BE2C (cell line): ENCODE results near the gene ARHGEF1.

Experiments used
- DNase-seq: peaks from one replicate; pipeline ENCODE4 v3.0.0-alpha.2; 2020
- H3K27me3 ChIP-seq: fragments of 250-450 bp; sonication (Bioruptor Pico); 2 replicates; pipeline ENCODE4 v1.5.1; 2020; ENCODE audit warnings: mild to moderate bottlenecking
- H3K36me3 ChIP-seq: fragments of 250-450 bp; sonication (Bioruptor Pico); 2 replicates; pipeline ENCODE4 v1.5.1; 2020; ENCODE audit warnings: mild to moderate bottlenecking
- H3K4me1 ChIP-seq: fragments of 250-450 bp; sonication (Bioruptor Pico); 2 replicates; pipeline ENCODE4 v1.5.1; 2020
- H3K4me3 ChIP-seq: 2 replicates; pipeline ENCODE4 v1.5.1; 2011; ENCODE audit warnings: low read depth, low read length
- H3K9me3 ChIP-seq: fragments of 250-450 bp; sonication (Bioruptor Pico); 2 replicates; pipeline ENCODE4 v1.5.1; 2020
- TF ChIP-seq, protein P1 (sequence below): IDR thresholded peaks from 2 replicates; pipeline ENCODE4 v1.5.1; 2012; ENCODE audit warnings: mild to moderate bottlenecking, low read depth, low read length

ARHGEF1 gene

DNA sequence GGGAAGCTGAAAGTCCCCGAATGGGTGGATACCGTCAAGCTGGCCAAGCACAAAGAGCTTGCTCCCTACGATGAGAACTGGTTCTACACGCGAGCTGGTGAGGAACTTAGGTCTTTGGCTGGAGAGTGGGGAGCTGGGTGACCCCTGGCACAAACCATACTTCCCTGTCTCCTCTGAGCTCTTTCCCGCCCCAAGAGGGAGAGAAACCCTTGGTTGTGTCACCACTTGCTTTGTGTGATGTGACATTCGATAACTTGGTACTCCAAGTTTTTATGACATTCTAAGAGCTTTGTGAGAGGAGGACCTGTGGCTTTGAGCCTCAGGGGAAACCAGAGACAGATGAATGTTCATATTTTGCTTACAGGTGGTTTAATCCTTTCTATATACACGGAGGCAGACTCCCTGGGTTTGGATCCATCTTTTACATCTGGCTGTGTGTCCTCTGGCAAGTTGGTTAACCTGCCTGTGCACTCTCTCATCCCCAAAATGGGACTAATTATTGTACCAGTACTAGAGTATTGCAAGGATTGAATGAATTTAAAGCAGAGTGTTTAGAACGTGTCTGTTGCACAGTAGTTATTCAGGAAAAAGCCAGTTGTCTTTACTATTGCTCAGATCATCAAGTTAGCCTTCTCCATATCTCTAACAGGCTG lies 21.7 kb upstream of the ARHGEF1 start:
- Histone ChIP-seq H3K4me3 (peak overlapping the region; percentile 91), H3K36me3 (peaks cover 60% of the 10 kb centered on the region), H3K9me3 (no peaks in the 10 kb centered on the region), H3K4me1 (no peaks in the 10 kb centered on the region; the same call in 1 of the 2 replicates), H3K27me3 (peaks cover 19% of the 10 kb centered on the region)
- TF ChIP-seq, protein P1, sequence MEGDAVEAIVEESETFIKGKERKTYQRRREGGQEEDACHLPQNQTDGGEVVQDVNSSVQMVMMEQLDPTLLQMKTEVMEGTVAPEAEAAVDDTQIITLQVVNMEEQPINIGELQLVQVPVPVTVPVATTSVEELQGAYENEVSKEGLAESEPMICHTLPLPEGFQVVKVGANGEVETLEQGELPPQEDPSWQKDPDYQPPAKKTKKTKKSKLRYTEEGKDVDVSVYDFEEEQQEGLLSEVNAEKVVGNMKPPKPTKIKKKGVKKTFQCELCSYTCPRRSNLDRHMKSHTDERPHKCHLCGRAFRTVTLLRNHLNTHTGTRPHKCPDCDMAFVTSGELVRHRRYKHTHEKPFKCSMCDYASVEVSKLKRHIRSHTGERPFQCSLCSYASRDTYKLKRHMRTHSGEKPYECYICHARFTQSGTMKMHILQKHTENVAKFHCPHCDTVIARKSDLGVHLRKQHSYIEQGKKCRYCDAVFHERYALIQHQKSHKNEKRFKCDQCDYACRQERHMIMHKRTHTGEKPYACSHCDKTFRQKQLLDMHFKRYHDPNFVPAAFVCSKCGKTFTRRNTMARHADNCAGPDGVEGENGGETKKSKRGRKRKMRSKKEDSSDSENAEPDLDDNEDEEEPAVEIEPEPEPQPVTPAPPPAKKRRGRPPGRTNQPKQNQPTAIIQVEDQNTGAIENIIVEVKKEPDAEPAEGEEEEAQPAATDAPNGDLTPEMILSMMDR: no peak
- no peak for DNase-seq

DNA sequence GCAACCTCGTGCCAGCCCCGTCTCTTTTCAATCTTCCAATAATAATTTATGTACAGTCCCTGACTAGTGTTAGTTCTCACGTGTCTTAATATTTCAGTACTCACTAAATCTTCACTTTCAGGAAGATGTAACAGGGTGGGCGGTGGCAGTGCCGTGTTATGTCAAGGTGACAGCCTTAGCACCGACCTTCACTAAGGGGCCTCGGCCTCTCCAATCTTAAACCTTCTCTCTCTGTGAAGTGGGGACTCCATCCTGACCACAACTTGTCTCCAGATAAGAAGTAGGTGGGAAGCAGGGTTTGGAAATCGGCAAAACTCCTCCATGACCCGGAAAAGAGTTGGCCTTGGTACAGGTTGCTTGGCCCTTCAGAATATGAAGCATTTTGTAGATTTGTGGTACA lies 21.1 kb upstream of the ARHGEF1 start:
- H3K9me3 ChIP-seq: no peaks in the 10 kb centered on the region
- DNase-seq: no peak
- TF ChIP-seq, protein P1: no peak
- peak overlapping the region; percentile 91 for H3K4me3 ChIP-seq
- H3K4me1 ChIP-seq: no peaks in the 10 kb centered on the region; the same call in 1 of the 2 replicates
- peaks cover 13% of the 10 kb centered on the region for H3K27me3 ChIP-seq
- H3K36me3 ChIP-seq: peaks cover 66% of the 10 kb centered on the region

DNA sequence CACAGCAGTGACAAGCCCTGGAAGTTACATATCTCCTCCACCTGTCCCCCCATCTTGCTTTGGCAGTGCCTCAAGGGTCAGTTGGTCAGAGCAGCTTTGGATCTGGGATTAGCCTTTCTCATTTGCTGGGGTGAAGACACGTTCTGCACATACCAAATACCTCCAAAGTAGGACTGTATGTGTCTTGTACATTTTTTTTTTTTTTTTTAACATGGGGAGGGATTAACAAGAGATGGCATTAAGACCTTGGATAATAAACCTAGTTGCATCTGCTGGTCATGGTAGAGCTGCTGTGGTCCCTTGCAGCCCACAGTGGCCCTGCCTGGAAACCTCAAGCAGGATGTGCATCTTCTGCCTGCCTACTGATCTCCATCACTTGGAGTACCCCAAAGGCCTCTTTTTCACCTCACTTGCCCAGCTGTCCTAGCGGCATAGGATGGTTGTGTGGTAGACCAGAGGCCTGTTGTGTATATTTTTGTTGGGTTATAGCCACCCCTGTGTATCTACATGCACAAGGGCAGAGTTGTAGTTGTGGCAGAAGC lies 20.5 kb upstream of the ARHGEF1 start:
- Histone ChIP-seq H3K27me3 (peaks cover 6% of the 10 kb centered on the region), H3K4me3 (peak overlapping the region; percentile 91), H3K4me1 (no peaks in the 10 kb centered on the region; the same call in 1 of the 2 replicates), H3K9me3 (no peaks in the 10 kb centered on the region), H3K36me3 (peaks cover 73% of the 10 kb centered on the region)
- TF ChIP-seq, protein P1: no peak
- DNase-seq: no peak

DNA sequence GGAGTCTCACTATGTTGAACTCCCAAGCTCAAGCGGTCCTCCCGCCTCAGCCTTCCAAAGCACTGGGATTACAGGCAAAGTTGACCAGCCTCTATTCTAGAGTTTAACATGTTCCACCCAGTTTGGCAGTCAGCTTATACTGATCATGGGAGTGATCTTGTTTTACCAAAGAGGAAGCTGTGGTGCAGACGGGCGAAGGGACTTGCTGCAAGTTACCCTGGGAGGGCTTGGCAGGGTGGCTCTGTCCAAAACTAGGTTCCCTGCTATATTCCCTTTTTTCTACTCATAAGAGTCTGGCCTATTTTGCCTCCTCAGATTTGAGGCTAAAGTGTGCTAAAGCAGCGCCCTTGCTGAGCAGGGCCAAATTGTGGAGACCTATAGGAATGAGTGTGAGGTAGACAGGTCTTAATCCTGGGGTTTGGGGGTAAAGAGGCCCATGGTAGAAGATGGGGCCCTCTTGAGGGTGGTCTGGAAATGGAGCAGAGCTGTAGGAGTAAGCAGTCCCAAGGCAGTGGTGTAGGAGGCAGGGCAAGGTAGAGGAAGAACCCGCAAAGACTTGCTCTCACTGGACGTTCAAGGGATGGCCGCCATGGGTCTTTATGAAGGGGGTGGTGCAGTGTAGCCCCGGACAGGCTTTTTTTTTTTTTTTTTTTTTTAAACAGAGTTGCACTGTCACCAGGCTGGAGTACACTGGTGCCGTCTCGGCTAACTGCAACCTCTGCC lies 19.6 kb upstream of the ARHGEF1 start:
- H3K36me3 ChIP-seq: peaks cover 82% of the 10 kb centered on the region

DNA sequence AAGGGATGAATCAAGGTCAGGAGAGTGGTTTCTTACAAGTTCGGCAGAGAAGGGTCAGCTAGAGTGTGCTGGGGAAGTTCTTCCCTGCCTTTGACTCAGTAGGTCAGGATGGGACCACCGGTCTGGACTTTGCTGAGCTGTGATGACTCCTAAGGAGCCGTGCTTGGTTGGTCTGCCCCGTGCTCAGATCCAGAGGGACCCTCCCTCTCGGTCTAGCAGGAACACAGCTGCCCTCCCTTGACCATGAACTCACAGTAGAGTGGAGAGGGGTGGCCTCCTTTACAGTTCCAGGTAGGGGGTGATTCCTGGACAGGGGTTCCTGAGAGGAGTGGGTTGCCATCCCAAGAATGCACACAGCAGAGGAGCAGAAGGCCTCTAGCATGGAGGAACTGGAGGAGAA lies 18.6 kb upstream of the ARHGEF1 start:
- Histone ChIP-seq H3K9me3 (no peaks in the 10 kb centered on the region), H3K4me1 (no peaks in the 10 kb centered on the region; the same call in 1 of the 2 replicates), H3K27me3 (no peaks in the 10 kb centered on the region), H3K36me3 (peaks cover 92% of the 10 kb centered on the region), H3K4me3 (no peak overlapping the region)
- TF ChIP-seq, protein P1: no peak
- DNase-seq: no peak

More for the DNA sequence above, 19.6 kb upstream of the ARHGEF1 start:
- TF ChIP-seq, protein P1: no peak
- H3K9me3 ChIP-seq: no peaks in the 10 kb centered on the region
- H3K4me3 ChIP-seq: no peak overlapping the region; the same call in 1 of the 2 replicates
- no peak for DNase-seq
- H3K4me1 ChIP-seq: no peaks in the 10 kb centered on the region; the same call in 1 of the 2 replicates
- no peaks in the 10 kb centered on the region for H3K27me3 ChIP-seq
